GM12891 (cell line): Measurements from ENCODE around the gene ACER2.

Experiments
- POLR2A ChIP-seq: IDR thresholded peaks from 2 replicates; pipeline ENCODE4 v1.6.1; 2011; ENCODE audit warnings: low read depth, low read length, control low read depth
- POLR2AphosphoS5 ChIP-seq: IDR thresholded peaks from 2 replicates; pipeline ENCODE4 v1.6.1; 2011; ENCODE audit warnings: low read depth, low read length, control low read depth
- SPI1 ChIP-seq: IDR thresholded peaks from 2 replicates; pipeline ENCODE4 v1.6.1; 2011; ENCODE audit warnings: low read depth, low read length, control low read depth
- TAF1 ChIP-seq: IDR thresholded peaks from 2 replicates; pipeline ENCODE4 v1.6.1; 2011; ENCODE audit warnings: low read depth, low read length, control low read depth

DNA sequence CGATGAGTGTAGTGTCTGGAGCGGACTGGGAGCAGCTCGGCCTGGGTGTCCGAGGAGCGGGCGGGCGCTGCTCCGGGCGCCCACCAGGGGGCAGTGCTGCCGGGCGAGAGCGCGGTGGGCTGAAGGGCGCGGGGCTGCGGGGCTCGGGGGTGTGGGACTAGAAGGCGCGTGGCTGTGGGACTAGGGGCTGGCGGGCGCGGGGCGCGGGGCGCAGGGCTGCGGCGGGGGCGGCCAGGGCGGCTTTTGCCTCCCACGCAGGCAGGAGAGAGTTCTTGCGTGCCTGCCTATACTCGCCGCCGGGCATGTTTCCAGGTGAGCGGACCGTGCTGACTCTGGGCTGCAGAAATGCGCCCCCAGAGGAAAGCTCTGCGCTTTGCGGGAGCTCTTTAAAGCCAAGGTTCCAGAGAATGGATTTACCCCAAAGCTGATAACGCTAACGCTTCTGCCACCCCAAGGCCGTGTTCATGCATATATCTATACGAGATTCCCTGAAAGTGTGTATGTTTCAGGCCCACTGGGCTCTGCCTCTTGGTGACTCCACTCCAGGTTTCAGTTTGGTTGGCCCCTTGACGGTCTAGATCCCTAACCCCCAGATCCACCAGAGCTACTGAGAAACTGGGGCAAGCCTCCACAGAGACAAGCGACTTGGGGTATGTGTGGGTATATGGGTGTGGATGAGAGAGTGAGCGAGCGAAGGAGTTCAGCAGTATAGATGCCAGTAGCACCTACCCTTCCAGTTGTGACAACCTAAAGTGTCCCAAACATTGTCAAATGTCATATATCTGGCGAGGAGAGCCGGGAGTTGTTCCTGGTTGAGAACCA, 56.2 kb downstream of the ACER2 start:
- TF ChIP-seq POLR2A (no peak), SPI1 (no peak), POLR2AphosphoS5 (no peak), TAF1 (no peak)
